SK-N-SH (cell line): ENCODE results near the gene SLC7A1. TPM values are rescaled to one million over a fixed set of nuclear protein-coding genes. Genes with fewer than 3 reads are reported as not detected.

ENCODE experiments used
- CTCF ChIA-PET: fragments of 300-600, 350-600 bp; formaldehyde crosslinking; extraction: SDS; loops from one replicate; lab custom pipeline; 2021; lab: Yijun Ruan, JAX
- POLR2A ChIA-PET: fragments of 350-600 bp; sonication (Branson Sonifier 250); formaldehyde crosslinking; extraction: SDS; loops from one replicate; lab custom pipeline; 2020; ENCODE audit warnings: antibody characterized with exemption, inconsistent platforms; lab: Yijun Ruan, JAX
- DNase-seq: peaks from one replicate; pipeline ENCODE4 v3.0.0; 2012
- H2AFZ ChIP-seq: fragments of 200-600 bp; sonication (generic); 2 replicates; pipeline ENCODE4 v1.8.1; 2016; ENCODE audit warnings: antibody characterized with exemption, mild to moderate bottlenecking, low read depth
- H3F3A ChIP-seq: fragments of 200-600 bp; sonication (generic); replicated peaks from 2 replicates; pipeline ENCODE3; 2016; ENCODE audit warnings: antibody characterized with exemption, mild to moderate bottlenecking; ENCODE audit not compliant: insufficient read depth
- H3K27ac ChIP-seq, 2 experiments: fragments of 200-500 bp in 1 of 2; fragments of 200-600 bp in 1 of 2; sonication (Bioruptor generic) in 1 of 2; sonication (generic), shearing (Covaris generic) in 1 of 2; 2 replicates each; pipeline versions ENCODE4 v1.5.1 to v1.6.1; 2014 to 2016; ENCODE audit warnings: low read depth in 2 of 2, inconsistent platforms in 1 of 2, low read length in 1 of 2, mild to moderate bottlenecking in 1 of 2, mixed read lengths in 1 of 2
- H3K27me3 ChIP-seq: fragments of 200-600 bp; sonication (generic), shearing (Covaris generic); 2 replicates; pipeline ENCODE4 v1.6.1; 2016; ENCODE audit warnings: mixed run types; ENCODE audit not compliant: insufficient read depth
- H3K36me3 ChIP-seq, 2 experiments: fragments of 200-500 bp in 1 of 2; fragments of 200-600 bp in 1 of 2; sonication (Bioruptor generic) in 1 of 2; sonication (generic) in 1 of 2; replicated peaks in 1 of 2; 2 replicates each; pipeline versions ENCODE3 to v1.5.1; 2014 to 2016; ENCODE audit warnings: low read length in 1 of 2, mild to moderate bottlenecking in 1 of 2; ENCODE audit not compliant: insufficient read depth in 2 of 2, control insufficient read depth in 1 of 2
- H3K4me1 ChIP-seq, 2 experiments: fragments of 200-500 bp in 1 of 2; fragments of 200-600 bp in 1 of 2; sonication (Bioruptor generic) in 1 of 2; sonication (generic), shearing (Covaris generic) in 1 of 2; 2 replicates each; pipeline versions ENCODE4 v1.5.1 to v1.6.1; 2014 to 2016; ENCODE audit warnings: low read depth in 1 of 2, low read length in 1 of 2, mixed run types in 1 of 2; ENCODE audit not compliant: insufficient read depth in 2 of 2, control insufficient read depth in 1 of 2
- H3K4me2 ChIP-seq: fragments of 200-600 bp; sonication (generic), shearing (Covaris generic); 2 replicates; pipeline ENCODE4 v1.6.1; 2017; ENCODE audit warnings: mixed run types
- H3K4me3 ChIP-seq, 2 experiments: fragments of 200-500 bp in 1 of 2; fragments of 200-600 bp in 1 of 2; sonication (Bioruptor generic) in 1 of 2; sonication (generic), shearing (Covaris generic) in 1 of 2; 2 replicates each; pipeline versions ENCODE4 v1.5.1 to v1.8.1; 2014 to 2016; ENCODE audit warnings: low read depth in 2 of 2, inconsistent platforms in 1 of 2, low read length in 1 of 2, mild to moderate bottlenecking in 1 of 2, mixed read lengths in 1 of 2, moderate library complexity in 1 of 2
- H3K79me2 ChIP-seq: fragments of 200-600 bp; sonication (generic); 2 replicates; pipeline ENCODE4 v1.8.1; 2017; ENCODE audit warnings: mild to moderate bottlenecking; ENCODE audit not compliant: insufficient read depth
- H3K9ac ChIP-seq: fragments of 200-600 bp; sonication (generic); 2 replicates; pipeline ENCODE4 v1.6.1; 2017; ENCODE audit warnings: mixed run types
- H3K9me2 ChIP-seq: fragments of 200-600 bp; sonication (generic); 2 replicates; pipeline ENCODE4 v1.6.1; 2017; ENCODE audit warnings: mixed run types
- H3K9me3 ChIP-seq: fragments of 200-600 bp; sonication (generic); 2 replicates; pipeline ENCODE4 v1.6.1; 2017; ENCODE audit warnings: mixed run types, mild to moderate bottlenecking, moderate library complexity
- H4K20me1 ChIP-seq: fragments of 200-600 bp; sonication (generic); 2 replicates; pipeline ENCODE4 v1.6.1; 2017; ENCODE audit warnings: mild to moderate bottlenecking, mixed run types; ENCODE audit not compliant: insufficient read depth
- EP300 ChIP-seq, 2 experiments: IDR thresholded peaks; 2 replicates each; pipeline versions ENCODE4 v1.4.0 to v1.6.1; 2012; ENCODE audit warnings: borderline replicate concordance in 1 of 2, low read depth in 1 of 2, low read length in 1 of 2
- JUND ChIP-seq: IDR thresholded peaks from 2 replicates; pipeline ENCODE4 v1.4.0; 2012
- POLR2AphosphoS5 ChIP-seq: IDR thresholded peaks from 2 replicates; pipeline ENCODE4 v1.6.1; 2012; ENCODE audit warnings: low read depth, low read length
- RAD21 ChIP-seq: IDR thresholded peaks from 2 replicates; pipeline ENCODE4 v1.6.1; 2012; ENCODE audit warnings: mild to moderate bottlenecking, low read length
- WGBS: methylation state at CpG from one replicate; pipeline ENCODE4 v1.1.6; 2017; ENCODE audit warnings: low lambda C conversion rate; 5-methylcytosine and 5-hydroxymethylcytosine counted together
- polyA plus RNA-seq, 3 experiments: library from polyadenylated mRNA; depleted of rRNA; stranded (reverse); fragments of >200 nt; gene quantifications; 2 replicates each; pipeline ENCODE4 v1.2.3, GENCODE V29; 2012
- TF ChIP-seq, protein P1 (sequence below): IDR thresholded peaks from 2 replicates; pipeline ENCODE4 v1.6.1; 2012; ENCODE audit warnings: mild to moderate bottlenecking, low read depth, low read length, moderate library complexity

Gene SLC7A1
- polyA plus RNA-seq, 1 of the 3 experiments (the other 2 are of a cell fraction): 14.0 TPM

DNA sequence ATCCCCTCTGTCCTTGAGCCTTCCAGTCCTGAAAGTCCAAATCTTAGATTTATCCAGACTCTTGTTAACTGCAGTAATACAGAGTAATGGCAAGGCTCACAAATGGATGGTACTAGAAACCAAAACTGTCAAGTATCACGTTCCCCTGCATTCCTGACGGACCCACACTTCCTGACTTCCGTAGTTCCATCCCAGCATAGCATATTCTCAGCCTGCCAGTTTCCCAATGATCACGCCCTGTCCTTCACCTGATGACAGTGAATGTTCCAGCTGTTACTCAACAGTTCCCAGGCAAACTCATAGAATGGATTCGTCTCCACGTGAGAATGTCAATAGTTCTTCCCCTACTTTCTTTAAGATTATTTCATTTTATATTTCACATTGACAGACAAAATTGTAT, 33.6 kb downstream of the SLC7A1 start:
- Histone ChIP-seq H2AFZ (no peak overlapping the region), H3K9me2 (no peaks in the 10 kb centered on the region), H3K27me3 (no peaks in the 10 kb centered on the region), H3K4me3 (no peak overlapping the region), H4K20me1 (peaks cover 71% of the 10 kb centered on the region), H3K9ac (no peak overlapping the region), H3K79me2 (peaks cover 81% of the 10 kb centered on the region), H3F3A (no peaks in the 10 kb centered on the region), H3K9me3 (no peaks in the 10 kb centered on the region), H3K4me1 (peaks cover 15 to 17% of the 10 kb centered on the region in 2 experiments; a peak in 3 of 4 replicates), H3K36me3 (peaks cover 0 to 6% of the 10 kb centered on the region in 2 experiments), H3K4me2 (no peak overlapping the region), H3K27ac (no peak overlapping the region)
- ChIA-PET CTCF (interaction anchor here (1.0 kb wide), 1 partner anchor 11 kb away, joined by 5 read pairs; no protein-coding TSS in a partner anchor), POLR2A (no interaction called here)
- WGBS: 98% methylated on average over 6 of the region's 6 CpGs
- no peak for TF ChIP-seq EP300 (IDR thresholded peaks at IDR 0.05; ENCODE audit: borderline replicate concordance in 1 of 2, low read depth in 1 of 2, low read length in 1 of 2)
- no peak for DNase-seq

DNA sequence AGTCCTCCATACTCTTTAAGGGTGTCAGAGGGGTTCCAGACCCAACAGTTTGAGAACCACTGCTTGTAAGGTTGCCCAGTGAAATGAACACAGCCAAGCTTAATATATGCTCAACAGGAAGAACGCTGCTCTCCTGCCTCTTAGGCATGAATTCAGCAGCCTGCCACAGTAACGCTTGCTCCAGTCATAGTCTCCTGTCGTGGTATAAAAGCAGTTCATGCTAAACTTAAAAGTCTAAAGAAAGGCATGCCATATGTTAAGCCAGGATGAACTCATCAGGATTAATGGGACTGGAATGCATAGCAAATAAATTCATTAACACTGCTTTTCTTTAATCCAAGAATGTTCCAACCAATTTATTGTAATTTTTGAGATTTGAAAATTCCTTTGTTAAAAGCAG, 38.7 kb downstream of the SLC7A1 start:
- H3K27me3 ChIP-seq: no peaks in the 10 kb centered on the region
- H3K79me2 ChIP-seq: peaks cover 78% of the 10 kb centered on the region
- no peaks in the 10 kb centered on the region for H3F3A ChIP-seq
- H3K4me1 ChIP-seq: no peaks in the 10 kb centered on the region; a peak in 1 of 4 replicates
- H3K9ac ChIP-seq: no peak overlapping the region
- peaks cover 43% of the 10 kb centered on the region for H4K20me1 ChIP-seq
- peaks cover 6 to 15% of the 10 kb centered on the region in 2 experiments for H3K36me3 ChIP-seq
- WGBS: 93% methylated on average over 3 of the region's 3 CpGs
- no peak overlapping the region for H3K27ac ChIP-seq
- no peaks in the 10 kb centered on the region for H3K9me2 ChIP-seq
- DNase-seq: no peak
- no peak overlapping the region for H3K4me2 ChIP-seq
- H2AFZ ChIP-seq: no peak overlapping the region
- ChIA-PET CTCF (interaction anchor here (1.2 kb wide), 1 partner anchor 48 kb away, joined by 9 read pairs; no protein-coding TSS in a partner anchor), POLR2A (no interaction called here)
- TF ChIP-seq JUND: no peak
- TF ChIP-seq, protein P1, sequence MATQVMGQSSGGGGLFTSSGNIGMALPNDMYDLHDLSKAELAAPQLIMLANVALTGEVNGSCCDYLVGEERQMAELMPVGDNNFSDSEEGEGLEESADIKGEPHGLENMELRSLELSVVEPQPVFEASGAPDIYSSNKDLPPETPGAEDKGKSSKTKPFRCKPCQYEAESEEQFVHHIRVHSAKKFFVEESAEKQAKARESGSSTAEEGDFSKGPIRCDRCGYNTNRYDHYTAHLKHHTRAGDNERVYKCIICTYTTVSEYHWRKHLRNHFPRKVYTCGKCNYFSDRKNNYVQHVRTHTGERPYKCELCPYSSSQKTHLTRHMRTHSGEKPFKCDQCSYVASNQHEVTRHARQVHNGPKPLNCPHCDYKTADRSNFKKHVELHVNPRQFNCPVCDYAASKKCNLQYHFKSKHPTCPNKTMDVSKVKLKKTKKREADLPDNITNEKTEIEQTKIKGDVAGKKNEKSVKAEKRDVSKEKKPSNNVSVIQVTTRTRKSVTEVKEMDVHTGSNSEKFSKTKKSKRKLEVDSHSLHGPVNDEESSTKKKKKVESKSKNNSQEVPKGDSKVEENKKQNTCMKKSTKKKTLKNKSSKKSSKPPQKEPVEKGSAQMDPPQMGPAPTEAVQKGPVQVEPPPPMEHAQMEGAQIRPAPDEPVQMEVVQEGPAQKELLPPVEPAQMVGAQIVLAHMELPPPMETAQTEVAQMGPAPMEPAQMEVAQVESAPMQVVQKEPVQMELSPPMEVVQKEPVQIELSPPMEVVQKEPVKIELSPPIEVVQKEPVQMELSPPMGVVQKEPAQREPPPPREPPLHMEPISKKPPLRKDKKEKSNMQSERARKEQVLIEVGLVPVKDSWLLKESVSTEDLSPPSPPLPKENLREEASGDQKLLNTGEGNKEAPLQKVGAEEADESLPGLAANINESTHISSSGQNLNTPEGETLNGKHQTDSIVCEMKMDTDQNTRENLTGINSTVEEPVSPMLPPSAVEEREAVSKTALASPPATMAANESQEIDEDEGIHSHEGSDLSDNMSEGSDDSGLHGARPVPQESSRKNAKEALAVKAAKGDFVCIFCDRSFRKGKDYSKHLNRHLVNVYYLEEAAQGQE: no peak
- no peaks in the 10 kb centered on the region for H3K9me3 ChIP-seq
- H3K4me3 ChIP-seq: no peak overlapping the region

DNA sequence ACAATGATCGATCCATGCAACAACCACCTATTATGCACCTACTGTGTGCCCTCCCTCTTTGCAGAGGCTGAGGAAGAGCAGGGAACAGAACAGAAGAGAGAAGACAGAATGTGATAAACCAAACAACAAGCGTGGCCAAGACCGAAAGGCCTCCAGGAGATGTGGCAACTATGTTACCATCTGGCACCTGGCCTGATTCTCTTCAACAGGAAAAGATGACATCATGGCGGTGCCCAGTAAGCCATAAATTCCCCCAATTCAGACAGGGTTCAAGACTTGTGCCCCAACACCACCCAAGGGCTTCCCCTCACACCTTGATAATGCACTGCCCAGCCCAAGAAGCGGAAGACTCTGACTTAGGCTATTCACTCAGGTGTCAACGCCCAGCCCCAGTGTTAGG, 44.3 kb downstream of the SLC7A1 start:
- no peaks in the 10 kb centered on the region for H3K9me2 ChIP-seq
- ChIA-PET POLR2A (no interaction called here), CTCF (no interaction called here)
- H3F3A ChIP-seq: peaks cover 5% of the 10 kb centered on the region
- 93% methylated on average over 5 of the region's 6 CpGs for WGBS
- peaks cover 96% of the 10 kb centered on the region for H3K79me2 ChIP-seq
- no peak overlapping the region for H3K9ac ChIP-seq
- no peak for DNase-seq
- peaks cover 31% of the 10 kb centered on the region for H4K20me1 ChIP-seq
- TF ChIP-seq EP300 (IDR thresholded peaks at IDR 0.05; ENCODE audit: borderline replicate concordance in 1 of 2, low read depth in 1 of 2, low read length in 1 of 2): no peak
- TF ChIP-seq POLR2AphosphoS5: no peak
- TF ChIP-seq RAD21: no peak
- no peak for TF ChIP-seq JUND
- H3K27me3 ChIP-seq: no peaks in the 10 kb centered on the region
- no peak overlapping the region for H3K27ac ChIP-seq
- no peak overlapping the region for H3K4me2 ChIP-seq
- H3K36me3 ChIP-seq: peaks cover 34 to 38% of the 10 kb centered on the region in 2 experiments
- peaks cover 4 to 6% of the 10 kb centered on the region in 2 experiments; a peak in 2 of 4 replicates for H3K4me1 ChIP-seq
- H2AFZ ChIP-seq: no peak overlapping the region
- H3K9me3 ChIP-seq: no peaks in the 10 kb centered on the region
- no peak overlapping the region for H3K4me3 ChIP-seq
